Stimulated activated CD4-positive, alpha-beta T cell treated with anti-CD3 and anti-CD28 coated beads, TNF-alpha, amount 100 ng/mL, for 24 hours (primary cell): Measurements from ENCODE around the gene BEND2.
"Not testable (repeated sequence)": the region's sequence is repeated elsewhere in the genome, so short reads cannot be mapped to it uniquely, and the experiment has no call there.

Experiments
- DNase-seq, 3 experiments: peaks; one replicate each; pipeline ENCODE4 v3.0.0-alpha.2; 2020; ENCODE audit warnings: low read depth in 3 of 3

Gene BEND2

DNA sequence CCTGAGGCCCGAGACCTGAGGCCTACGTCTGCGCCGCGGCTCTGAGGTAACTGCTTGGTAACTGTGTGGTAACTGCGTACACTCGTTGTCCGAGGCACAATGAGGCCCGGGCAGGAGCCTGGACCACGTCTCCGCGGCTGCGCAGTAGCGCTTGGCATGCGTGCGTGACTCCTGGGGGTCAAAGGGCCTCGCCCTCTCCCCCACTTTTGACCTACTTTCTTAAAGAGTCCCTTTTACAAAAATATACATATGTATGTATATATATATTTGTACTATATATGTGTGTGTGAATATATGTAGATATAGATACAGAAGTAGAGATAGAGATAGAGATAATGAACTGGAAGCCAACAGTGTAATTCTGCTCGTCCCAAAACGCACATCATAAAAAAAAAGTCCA lies at the start of gene BEND2:
BEND2 (minus strand) TSS at position 101 of the 400 bp plus-strand sequence. CDS start 136 bp downstream, outside the sequence.
- no peak for DNase-seq

DNA sequence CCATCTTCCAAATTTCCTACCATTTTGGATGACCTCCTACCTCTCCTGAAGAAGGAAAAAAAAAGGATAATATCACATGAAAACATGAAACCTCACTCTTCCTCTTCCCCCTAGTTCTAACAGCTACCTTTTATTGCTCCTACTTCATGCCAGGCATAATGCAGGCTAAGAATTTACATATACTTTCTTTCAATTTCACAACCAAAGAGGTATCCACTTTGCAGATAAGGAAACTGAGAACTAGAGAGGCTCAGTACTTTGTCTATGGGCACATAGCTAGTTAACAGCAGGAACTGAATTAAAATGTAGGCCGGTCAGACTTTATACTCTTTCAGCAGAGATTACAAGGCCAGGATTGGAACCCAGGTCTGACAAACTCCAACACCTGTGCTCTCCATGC lies 34.4 kb upstream of the BEND2 start:
- no peak for DNase-seq

DNA sequence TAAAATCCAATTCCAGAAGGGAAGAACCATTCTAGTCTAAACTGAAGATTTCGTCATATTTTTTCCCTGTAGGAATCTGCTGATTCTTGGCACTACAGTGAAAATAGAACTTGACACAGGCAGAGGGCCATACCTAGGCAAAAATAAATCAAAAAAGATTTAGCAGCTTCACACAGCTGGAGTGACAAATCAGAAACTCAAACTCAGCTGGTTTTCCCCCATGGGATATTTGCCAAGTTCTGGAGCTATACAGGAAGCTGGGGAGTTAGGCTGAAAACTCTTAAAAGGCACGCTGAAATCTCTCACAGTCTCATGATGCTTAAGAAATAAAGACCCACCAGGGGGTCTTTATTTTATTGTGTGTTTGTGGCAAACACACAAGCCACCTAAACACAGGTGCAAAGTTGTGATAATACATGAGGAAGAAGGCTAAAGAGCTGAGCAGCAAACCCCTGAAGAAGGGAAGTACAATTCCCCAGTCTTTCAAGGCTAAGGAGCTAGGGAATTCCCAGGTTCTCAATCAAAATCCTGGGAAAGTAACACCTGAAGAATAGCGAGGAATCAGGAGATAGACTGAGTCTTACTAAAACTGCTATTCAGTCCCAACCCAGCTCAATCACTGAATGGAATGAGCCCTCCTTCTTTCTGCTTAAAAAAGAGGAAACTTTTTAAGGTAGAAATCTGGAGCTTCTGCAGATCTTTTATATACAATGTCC lies 32.1 kb upstream of the BEND2 start:
- no peak for DNase-seq

DNA sequence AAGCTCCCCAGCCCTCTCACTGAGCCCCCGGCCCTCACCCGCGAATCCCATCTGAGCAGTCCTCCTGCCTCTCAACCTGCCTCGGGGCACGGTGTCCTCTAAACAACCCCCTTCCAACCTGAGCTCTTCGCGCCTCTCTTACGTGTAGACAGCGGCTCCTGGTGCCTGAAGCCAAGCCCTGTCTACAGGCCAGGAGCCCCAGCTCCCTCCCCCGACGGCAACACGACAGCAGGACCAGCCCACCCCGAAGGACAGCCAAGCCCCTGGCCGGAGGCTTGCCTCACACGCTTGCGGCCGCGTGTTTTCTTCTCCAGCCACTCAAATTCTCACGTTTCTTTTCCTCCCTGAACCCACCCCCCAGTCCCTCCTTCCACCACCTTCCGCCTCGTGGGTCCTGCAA lies 9.0 kb upstream of the BEND2 start:
- not testable (repeated sequence) for DNase-seq

DNA sequence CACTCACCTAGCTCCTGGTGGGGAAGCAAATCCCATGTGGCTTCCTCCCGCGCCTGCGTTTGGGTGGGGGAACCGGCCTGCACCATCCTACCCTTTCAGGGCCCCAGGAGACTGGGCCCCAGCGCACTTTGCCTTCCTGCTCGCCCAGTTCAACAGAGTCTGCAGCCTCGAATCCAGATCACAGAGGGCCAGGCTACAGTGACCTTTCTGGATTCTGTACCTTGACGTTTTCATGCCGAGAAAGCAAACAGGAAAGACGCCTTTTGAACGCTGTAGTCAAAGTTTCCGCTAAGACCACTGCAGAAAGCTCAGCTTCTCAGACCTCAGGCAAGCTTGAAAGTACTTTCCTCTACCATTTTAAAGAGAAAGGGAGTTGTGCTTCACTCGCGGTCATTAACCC lies 7.4 kb upstream of the BEND2 start:
- DNase-seq: no peak

DNA sequence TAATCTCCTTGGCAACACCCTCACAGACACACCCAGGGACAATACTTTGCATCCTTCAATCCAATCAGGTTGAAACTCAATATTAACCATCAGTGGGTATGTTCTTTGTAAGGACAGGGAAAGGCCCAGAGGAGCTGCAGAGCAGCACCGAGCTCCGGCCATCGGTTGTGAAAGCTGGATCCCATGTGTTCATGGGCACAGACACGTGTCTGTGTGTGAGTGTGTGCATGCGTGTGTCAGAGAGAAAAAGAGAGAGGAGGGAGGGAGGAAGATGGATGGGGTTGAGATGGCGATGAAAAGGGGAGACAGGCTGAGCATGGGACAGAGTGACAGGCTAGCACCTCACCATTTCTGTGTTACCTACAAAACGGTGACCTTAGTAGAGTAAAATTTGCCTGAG lies 6.8 kb upstream of the BEND2 start:
- no peak for DNase-seq

DNA sequence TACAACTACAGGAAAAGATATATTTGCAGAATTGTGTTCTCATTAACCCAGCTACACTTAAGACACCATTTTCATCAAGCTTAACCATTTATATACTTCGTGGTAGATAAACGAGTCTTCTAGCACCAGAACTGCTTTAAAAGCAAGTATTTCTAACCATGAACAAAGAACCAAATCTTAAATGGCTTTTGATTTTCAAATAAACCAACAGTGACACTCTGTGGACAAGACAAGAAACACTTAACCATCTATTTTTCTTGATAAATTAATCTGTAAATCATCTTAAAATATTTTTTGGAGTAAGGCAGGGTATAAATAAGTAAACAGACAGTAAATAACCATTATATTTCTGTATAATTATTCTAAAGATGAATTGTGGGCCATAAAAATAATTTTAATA lies 10.2 kb downstream of the BEND2 start:
- DNase-seq: no peak

DNA sequence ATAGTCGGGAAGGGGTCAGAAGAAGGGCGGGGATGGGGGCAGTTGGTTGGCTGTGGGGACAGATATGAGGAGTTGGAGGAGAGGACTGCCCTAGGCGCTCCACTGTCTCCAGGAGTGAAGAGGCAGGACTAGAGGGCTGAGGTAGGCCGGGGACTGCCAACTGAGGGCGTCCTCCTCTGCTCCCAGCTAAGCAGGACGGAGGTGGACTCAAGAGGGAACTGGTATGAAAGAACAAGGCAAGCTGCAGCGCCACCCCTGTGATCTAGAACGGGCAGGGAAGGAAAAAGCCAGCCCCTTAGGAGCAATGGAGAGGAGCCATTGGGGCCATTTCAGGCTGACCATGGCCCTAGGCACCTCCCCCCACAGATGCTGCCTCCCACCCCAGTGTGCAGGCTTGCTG lies 14.0 kb downstream of the BEND2 start:
- DNase-seq: no peak

DNA sequence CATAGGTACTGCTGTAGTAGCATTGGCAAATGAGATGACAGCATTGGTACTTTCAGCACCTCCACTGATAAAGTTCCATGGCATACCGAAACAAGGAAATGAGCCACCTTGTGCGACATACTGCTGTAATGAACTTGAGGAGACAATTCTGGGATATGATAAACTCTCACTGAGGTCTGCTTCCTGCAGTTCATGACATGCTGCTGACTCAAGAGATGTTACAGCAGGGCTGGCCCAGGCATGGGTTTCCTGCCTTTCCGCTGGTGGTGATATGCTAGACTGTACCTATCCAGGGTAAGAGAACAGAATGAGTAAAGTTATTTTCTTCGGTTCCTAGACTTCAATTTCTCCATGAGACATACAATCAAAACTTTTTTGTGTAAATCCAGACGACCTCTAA lies 17.1 kb downstream of the BEND2 start:
- DNase-seq: no peak

DNA sequence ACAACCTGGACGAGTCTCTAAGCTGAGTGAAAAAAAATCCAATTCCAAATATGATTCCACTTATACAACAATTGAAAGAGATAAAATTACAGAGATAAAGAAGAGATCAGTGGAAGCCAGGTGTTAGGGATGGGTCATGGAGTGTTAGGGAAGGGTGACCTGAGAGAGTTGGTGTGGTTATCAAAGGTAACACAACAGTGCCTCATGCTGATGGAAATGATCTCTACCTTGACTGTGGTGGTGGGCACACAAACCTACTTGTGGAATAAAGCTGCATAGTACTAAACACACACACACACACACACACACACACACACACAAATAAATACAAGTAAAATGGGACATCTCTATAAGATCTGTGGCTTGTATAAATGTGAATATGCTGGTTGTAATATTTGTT lies 26.0 kb downstream of the BEND2 start:
- no peak for DNase-seq

DNA sequence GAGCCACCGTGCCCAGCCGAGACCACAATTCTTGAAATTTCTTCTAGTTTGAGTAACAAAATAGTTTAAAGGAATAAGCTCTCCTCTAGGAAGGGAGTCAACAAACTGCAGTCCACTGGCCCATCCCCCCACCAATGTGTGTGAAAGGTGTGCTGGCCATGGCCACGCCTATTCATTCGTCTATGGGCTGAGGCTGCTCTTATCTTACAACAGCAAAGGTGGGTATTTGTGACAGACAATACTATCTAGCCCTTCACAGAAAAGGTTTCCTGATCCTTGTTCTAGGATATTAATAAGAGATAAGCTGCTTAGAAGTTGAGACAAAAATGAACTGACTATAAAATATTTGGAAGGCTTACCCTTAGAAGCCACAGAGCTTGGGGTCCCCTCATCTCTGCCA lies 41.2 kb downstream of the BEND2 start:
- no peak for DNase-seq

DNA sequence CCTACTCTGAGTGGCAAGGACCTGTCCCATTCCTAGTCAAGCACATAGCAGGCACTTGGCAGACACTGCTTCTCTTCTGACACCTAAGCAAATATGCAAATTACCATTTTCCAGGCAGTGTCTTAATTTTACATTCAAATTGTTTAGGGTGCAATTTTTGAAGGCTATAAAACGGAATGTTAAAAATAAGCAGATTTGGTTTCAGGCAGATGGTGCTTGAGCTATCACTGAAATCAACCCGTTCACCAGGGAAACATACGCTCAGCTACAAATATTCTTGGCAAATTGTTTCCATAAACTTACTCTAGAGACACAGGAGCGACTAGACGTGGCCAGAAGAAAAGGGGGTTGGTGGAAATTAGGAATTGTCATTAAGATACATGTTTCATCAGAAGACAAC lies 45.7 kb downstream of the BEND2 start:
- DNase-seq: no peak

DNA sequence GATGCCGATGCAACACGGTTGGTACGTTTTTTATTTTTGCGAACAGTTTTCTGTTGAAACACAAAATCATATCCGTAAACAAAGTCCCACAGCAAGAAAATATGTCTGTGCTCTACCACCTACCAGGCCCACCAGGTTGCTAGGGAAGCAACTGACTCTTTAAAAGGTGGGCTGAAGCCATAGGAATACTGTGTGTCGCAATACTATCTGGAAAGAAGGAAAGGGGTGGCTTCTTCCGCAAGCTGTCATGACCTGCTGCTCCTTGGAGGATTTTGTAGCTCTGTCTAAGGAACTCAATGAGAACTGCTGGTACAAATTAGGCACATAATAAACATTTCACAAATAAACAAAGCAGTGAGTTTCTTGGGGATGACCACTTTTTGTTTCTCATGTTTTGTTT lies 46.5 kb downstream of the BEND2 start:
- DNase-seq: no peak

DNA sequence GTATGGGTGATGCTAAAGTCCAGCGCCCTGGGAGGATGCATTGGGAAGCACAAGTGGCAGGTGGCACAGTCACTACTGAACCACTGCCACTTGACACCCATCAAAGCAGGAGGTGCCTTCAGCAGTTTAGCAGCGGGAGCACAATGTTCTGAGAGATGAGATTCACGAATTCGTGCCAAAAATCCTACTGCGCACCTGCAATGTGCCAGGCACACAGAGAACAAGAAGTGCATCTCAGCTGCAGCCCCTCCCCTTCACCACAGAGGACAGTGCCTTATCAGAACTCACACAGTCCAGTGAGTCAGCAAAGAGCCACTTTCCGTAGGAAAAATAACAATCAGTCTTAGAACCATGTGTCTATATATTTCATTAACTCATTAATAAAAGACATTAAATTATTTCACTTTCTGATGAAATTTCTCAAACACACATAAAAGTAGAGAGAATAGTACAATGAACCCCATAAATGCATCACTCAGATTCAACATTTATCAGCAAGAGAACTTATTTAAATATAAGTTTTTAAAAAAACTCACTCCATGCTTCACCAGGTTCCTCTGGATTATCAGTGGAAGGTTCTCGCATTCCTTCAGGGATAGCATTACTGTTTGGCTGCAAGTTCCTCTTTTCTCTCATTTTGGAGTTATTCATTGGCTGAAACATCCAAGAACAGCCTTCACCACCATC lies 47.0 kb downstream of the BEND2 start:
- no peak for DNase-seq

DNA sequence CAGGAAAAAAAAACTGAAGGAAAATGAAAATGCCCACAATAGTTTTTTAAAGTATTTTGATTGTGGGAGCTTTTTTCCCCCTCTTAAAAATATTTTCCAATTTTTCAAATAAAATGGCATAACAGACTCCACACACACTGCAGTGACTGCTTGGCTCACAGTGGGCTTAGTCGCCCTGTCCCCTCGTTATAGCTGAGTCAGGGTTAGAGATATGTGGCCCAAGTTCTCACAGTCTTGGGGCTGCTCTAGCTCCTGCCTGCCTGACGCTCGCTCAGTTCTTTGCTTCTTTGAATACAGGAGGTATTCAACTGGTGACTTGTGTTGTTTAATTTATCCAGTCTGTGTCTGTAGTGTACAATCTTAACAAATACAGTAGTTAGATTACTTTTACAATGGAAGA lies 47.7 kb downstream of the BEND2 start:
- DNase-seq: no peak

DNA sequence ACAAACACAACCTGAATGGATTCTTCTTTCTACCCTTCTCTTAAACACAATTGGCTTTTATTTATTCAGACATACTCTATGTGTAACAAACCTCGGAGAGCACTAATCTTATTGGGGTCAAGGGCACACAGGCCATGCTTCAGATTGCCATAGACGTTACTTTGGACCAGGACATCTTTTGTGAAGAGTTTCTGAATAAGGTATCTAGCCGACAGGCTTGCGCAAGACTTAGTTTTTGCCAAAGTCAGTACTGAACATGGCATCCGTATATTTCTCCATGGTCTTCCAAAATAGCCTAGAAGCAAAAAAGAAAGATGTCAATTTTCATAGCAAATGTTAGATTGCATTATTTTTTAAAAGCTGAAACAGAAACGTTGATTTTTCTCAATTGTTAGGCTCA lies 49.8 kb downstream of the BEND2 start:
- no peak for DNase-seq

DNA sequence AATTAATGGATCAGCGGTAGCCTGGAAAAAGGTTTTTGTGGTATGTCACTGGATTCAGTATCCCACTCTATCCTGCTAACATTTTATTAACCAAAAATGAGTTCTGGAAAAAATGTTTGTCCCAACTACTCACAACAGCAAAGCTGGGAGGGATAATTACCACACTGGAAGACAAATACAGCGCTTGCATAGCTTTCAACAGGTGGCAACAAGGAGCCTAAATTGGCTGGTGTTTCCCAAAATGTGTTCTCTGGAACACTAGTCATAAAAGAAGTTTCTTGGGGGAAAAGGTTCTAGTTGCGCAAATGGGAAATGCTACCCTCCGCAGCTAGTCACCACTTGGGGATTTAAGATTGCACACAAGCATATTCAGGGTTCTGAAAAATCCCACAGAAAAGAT lies 54.6 kb downstream of the BEND2 start:
- no peak for DNase-seq

DNA sequence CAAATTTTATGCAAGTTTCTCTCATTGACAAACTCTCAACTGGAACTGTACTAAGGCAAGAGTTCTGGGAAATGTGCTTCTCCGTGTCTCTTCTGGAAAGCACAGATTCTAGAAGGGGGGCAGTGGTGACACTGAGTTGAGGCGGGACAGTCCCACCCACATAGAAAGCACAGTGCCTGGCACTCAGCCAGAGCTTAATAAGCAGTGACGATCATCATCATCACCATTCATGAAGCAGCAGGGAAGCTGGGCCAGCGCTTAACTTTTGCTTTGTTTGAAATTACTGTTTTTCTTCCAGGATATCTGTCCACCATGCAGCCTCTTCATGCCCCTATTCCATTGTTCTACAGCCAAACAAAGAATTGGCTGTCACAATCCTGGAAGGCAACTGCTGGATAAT lies 60.3 kb downstream of the BEND2 start:
- DNase-seq: no peak

DNA sequence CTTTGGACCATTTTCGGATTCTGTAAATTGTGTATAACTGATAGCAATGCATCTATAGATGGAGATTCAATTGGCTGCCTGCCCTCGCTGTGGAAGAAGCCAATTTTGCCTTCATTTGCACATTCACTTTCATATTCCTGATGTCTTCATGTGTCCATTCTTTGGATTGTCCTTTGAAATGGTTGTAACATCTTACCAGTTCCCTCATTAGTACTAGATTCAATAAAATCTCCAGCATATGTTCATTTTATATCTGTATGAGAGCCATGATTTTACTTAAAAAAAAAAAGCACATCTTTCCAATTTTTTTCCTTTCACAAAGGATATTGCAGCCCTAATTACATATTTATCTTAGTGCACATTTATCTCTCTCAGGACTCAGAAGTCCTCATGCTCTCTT lies 61.7 kb downstream of the BEND2 start:
- no peak for DNase-seq

DNA sequence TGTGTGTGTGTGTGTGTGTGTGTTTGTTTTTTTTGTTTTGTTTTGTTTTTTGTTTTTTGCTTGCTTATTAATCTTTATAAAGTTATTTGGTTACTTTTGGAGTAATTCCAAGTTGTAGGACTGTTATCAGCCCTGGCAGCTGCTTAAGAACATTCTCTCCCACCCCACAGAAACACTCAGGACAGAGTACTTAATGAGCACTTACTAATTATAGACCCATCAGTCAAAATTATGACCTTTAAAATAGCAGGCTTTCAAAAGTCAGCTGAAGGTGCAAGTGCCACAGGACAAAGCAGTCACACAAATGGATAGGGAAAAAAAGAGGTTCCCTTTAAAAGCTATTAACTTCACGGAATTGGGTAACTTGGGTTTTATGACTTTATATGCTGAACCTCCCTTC lies 69.0 kb downstream of the BEND2 start:
- DNase-seq: no peak

DNA sequence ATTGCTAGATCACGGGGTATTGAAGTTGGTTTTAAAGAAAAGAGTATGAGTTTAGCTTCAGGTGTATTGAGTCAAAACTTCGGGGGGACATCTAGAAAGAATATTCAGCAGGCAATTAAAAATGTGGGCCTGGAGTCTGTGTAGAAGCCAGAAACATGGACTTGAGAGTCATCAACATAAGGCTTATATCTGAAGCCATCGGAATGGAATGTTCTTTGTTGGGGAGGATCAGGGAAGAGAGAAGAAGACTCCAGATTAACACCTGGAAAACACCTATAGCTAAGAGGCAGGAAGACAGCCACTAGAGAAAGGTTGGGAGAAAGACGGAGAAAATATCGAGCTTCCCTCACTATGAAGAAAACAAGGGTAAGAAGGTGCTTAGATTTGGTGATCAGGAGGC lies 69.5 kb downstream of the BEND2 start:
- no peak for DNase-seq

DNA sequence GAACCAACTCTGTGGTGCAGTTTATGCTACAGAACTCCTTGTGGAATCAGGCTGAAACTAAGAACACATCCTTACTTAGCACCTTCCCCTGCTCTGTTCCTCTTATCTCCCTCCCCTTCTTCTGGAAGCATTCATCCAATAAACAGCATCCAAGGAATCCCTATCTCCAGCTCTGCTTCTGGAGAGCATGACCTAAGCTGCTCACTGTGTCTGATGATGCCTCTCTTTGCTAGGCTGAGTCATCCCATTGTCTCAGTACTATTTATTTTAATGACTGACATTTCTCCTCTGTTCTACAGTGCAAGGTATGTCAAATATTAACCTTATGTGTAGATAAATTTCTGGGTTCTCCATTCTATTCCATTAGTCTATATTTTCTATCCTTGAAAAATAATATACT lies 71.2 kb downstream of the BEND2 start:
- no peak for DNase-seq

DNA sequence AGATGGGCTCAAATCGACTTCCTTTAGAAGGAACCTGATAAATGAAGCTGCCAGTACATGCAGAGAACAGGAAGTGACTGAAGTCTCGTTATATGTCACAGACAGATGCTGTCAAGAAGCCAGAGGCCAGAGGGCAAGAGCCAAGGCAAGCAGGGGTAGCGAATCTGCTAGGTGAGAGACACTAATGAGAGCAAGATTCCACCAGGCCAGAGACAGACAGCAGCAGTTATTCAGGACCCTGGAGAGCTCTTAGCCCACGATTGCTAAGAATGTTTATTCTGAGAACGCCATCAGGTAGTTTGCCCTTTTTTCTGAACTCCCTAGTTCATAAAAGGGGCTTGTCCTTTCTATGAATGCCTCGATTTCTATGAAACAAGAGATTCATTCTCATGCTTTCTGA lies 73.7 kb downstream of the BEND2 start:
- DNase-seq: no peak

DNA sequence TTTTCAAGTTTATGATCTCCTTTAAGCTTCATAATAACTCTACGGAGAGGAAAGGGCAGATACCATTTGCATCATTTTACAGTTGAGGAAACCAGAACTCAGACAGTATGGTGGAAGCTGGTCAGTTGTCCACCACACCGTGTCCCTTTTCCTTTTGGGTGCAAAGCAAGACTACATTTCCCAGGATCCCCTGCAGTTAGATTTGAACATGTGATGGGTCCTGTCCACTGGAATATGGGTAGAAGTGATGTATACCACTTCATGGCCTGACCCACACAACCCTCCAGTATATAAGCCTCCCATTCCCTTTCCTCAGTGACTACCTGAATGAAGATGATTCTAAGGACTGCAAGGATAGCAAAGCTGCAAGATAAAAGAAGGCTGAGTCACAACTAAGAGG lies 74.7 kb downstream of the BEND2 start:
- DNase-seq: no peak
